Measurements from ENCODE around the gene EPB41L4B.

DNA sequence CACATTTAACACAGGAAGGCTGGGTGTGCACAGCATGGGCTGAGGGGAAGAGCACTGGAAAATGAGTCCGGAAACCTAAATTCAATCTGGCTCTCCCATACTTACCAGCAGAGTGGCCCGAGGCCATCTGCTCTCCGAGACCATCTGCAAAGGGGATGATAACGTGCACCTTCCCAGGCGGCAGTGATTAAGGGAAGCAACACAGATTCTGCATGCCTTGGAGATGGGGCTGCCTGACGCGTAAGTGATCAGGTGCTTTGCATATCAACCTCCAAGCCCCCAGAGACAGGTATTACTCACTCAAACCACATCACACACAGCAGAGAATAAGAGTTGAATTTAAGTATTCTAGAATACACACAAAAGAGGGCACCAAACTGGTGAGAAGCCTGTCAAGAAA lies 9.1 kb downstream of the EPB41L4B start:
- TF ChIP-seq, protein P1, sequence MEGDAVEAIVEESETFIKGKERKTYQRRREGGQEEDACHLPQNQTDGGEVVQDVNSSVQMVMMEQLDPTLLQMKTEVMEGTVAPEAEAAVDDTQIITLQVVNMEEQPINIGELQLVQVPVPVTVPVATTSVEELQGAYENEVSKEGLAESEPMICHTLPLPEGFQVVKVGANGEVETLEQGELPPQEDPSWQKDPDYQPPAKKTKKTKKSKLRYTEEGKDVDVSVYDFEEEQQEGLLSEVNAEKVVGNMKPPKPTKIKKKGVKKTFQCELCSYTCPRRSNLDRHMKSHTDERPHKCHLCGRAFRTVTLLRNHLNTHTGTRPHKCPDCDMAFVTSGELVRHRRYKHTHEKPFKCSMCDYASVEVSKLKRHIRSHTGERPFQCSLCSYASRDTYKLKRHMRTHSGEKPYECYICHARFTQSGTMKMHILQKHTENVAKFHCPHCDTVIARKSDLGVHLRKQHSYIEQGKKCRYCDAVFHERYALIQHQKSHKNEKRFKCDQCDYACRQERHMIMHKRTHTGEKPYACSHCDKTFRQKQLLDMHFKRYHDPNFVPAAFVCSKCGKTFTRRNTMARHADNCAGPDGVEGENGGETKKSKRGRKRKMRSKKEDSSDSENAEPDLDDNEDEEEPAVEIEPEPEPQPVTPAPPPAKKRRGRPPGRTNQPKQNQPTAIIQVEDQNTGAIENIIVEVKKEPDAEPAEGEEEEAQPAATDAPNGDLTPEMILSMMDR (conservative IDR thresholded peaks at IDR 0.05 in 1 of 2, IDR thresholded peaks at IDR 0.05 in 1 of 2; ENCODE audit: low read depth in 1 of 2, low read length in 2 of 2): no peak
- TF ChIP-seq EZH2 (IDR thresholded peaks at IDR 0.05; ENCODE audit: low read length, missing control alignments): no peak
